HCT116 (cell line): ENCODE results near the gene PLAC9. TPM values are rescaled to one million over a fixed set of nuclear protein-coding genes. Genes with fewer than 3 reads are reported as not detected.

ENCODE experiments used
- ATAC-seq: fragments of 200-7000 bp; cut with Tn5 transposase; 2 replicates; pipeline ENCODE4 v1.9.1; 2020; ENCODE audit warnings: mild to moderate bottlenecking, moderate library complexity
- BruUV-seq: library from RNA; stranded (reverse); fragments of 400-500 nt; replicated peaks from 2 replicates; lab custom pipeline; 2021; lab: Mats Ljungman, UMichigan
- CTCF ChIA-PET: fragments of 300-600 bp; sonication (Branson Sonifier 250); formaldehyde crosslinking; loops from one replicate; lab custom pipeline; 2021; ENCODE audit warnings: antibody characterized with exemption; lab: Charles Lee
- POLR2A ChIA-PET: fragments of 300-600, 350-600 bp; sonication (Branson Sonifier 250); formaldehyde crosslinking; loops from one replicate; lab custom pipeline; 2021; ENCODE audit warnings: antibody characterized with exemption; lab: Charles Lee
- RAD21 ChIA-PET, 2 experiments: fragments of 300-600 bp; sonication (Branson Sonifier 250); formaldehyde crosslinking; loops; one replicate each; lab custom pipeline; 2023; ENCODE audit warnings: low total read pairs in 2 of 2; ENCODE audit not compliant: uncharacterized antibody in 2 of 2, unreplicated experiment in 2 of 2, low non-redundant PET in 1 of 2; lab: Charles Lee
- DNase-seq: peaks from one replicate; pipeline ENCODE4 v3.0.0-alpha.2; 2010; ENCODE audit warnings: low read depth, low spot score
- H2AFZ ChIP-seq: fragments of 200-600 bp; shearing (Covaris generic), sonication (generic); 2 replicates; pipeline ENCODE4 v1.6.1; 2017; ENCODE audit warnings: low read depth, mixed run types, mixed read lengths, antibody characterized with exemption, low read length; ENCODE audit not compliant: poor library complexity, severe bottlenecking
- H3K27ac ChIP-seq: 2 replicates; pipeline ENCODE4 v1.5.1; 2012; ENCODE audit warnings: low read depth, low read length
- H3K27me3 ChIP-seq: fragments of 200-600 bp; sonication (generic); 2 replicates; pipeline ENCODE4 v1.6.1; 2016; ENCODE audit warnings: mixed run types, low read length, mixed read lengths; ENCODE audit not compliant: insufficient read depth
- H3K36me3 ChIP-seq, 2 experiments: fragments of 200-500 bp in 1 of 2; fragments of 200-600 bp in 1 of 2; sonication (Bioruptor generic) in 1 of 2; sonication (generic) in 1 of 2; 2 replicates each; pipeline versions ENCODE4 v1.5.1 to v1.6.1; 2014 to 2016; ENCODE audit warnings: low read length in 2 of 2, inconsistent platforms in 1 of 2, mixed read lengths in 1 of 2, mixed run types in 1 of 2; ENCODE audit not compliant: insufficient read depth in 2 of 2, control insufficient read depth in 1 of 2
- H3K4me1 ChIP-seq, 2 experiments: fragments of 200-600 bp in 1 of 2; sonication (generic) in 1 of 2; 2 replicates each; pipeline versions ENCODE4 v1.5.1 to v1.6.1; 2012 to 2017; ENCODE audit warnings: low read length in 2 of 2, inconsistent platforms in 1 of 2, mild to moderate bottlenecking in 1 of 2, mixed read lengths in 1 of 2, mixed run types in 1 of 2, moderate library complexity in 1 of 2; ENCODE audit not compliant: insufficient read depth in 2 of 2, control insufficient read depth in 1 of 2
- H3K4me2 ChIP-seq: fragments of 200-600 bp; sonication (generic); 2 replicates; pipeline ENCODE4 v1.6.1; 2017; ENCODE audit warnings: mixed run types, low read length, mixed read lengths
- H3K4me3 ChIP-seq, 2 experiments: fragments of 200-600 bp in 1 of 2; sonication (generic) in 1 of 2; replicated peaks in 1 of 2; 2 replicates each; pipeline ENCODE4 v1.5.1; 2011 to 2016; ENCODE audit warnings: low read length in 2 of 2, control low read depth in 1 of 2, low read depth in 1 of 2, mild to moderate bottlenecking in 1 of 2, mixed read lengths in 1 of 2, mixed run types in 1 of 2
- H3K79me2 ChIP-seq: fragments of 200-600 bp; sonication (generic); 2 replicates; pipeline ENCODE4 v1.6.1; 2017; ENCODE audit warnings: mild to moderate bottlenecking, mixed run types, low read length, moderate library complexity, mixed read lengths; ENCODE audit not compliant: insufficient read depth
- H3K9ac ChIP-seq: fragments of 200-600 bp; sonication (generic); 2 replicates; pipeline ENCODE4 v1.6.1; 2016; ENCODE audit warnings: low read length, mixed read lengths
- H3K9me2 ChIP-seq: fragments of 200-600 bp; sonication (generic), shearing (Covaris generic); 2 replicates; pipeline ENCODE4 v1.6.1; 2017; ENCODE audit warnings: mixed run types, mild to moderate bottlenecking, moderate library complexity; ENCODE audit not compliant: insufficient read depth
- H3K9me3 ChIP-seq, 2 experiments: fragments of 200-500 bp in 1 of 2; fragments of 200-600 bp in 1 of 2; sonication (Bioruptor generic) in 1 of 2; sonication (generic) in 1 of 2; 2 replicates each; pipeline ENCODE4 v1.6.1; 2014 to 2017; ENCODE audit warnings: low read length in 2 of 2, mixed read lengths in 2 of 2, inconsistent platforms in 1 of 2, low read depth in 1 of 2, mild to moderate bottlenecking in 1 of 2, mixed run types in 1 of 2, moderate library complexity in 1 of 2; ENCODE audit not compliant: control insufficient read depth in 1 of 2, insufficient read depth in 1 of 2
- H4K20me1 ChIP-seq: fragments of 200-600 bp; sonication (generic), shearing (Covaris generic); 2 replicates; pipeline ENCODE4 v1.6.1; 2017; ENCODE audit warnings: mixed run types, mild to moderate bottlenecking, moderate library complexity; ENCODE audit not compliant: insufficient read depth
- ATF3 ChIP-seq: IDR thresholded peaks from 2 replicates; pipeline ENCODE4 v1.6.1; 2012
- CBX3 ChIP-seq: IDR thresholded peaks from 2 replicates; pipeline ENCODE4 v1.6.1; 2012; ENCODE audit warnings: low read depth
- ELF1 ChIP-seq: IDR thresholded peaks from 2 replicates; pipeline ENCODE4 v1.6.1; 2012; ENCODE audit warnings: low read depth, borderline replicate concordance
- EZH2phosphoT487 ChIP-seq: fragments of 200-600 bp; IDR thresholded peaks from 2 replicates; pipeline ENCODE4 v1.6.1; 2018; ENCODE audit warnings: antibody characterized with exemption, borderline replicate concordance
- JUND ChIP-seq: IDR thresholded peaks from 2 replicates; pipeline ENCODE4 v1.6.1; 2012
- POLR2AphosphoS5 ChIP-seq: IDR thresholded peaks from 2 replicates; pipeline ENCODE4 v1.6.1; 2011; ENCODE audit warnings: mild to moderate bottlenecking, low read depth, low read length, moderate library complexity
- REST ChIP-seq: IDR thresholded peaks from 2 replicates; pipeline ENCODE4 v1.6.1; 2012; ENCODE audit warnings: low read depth
- SIN3A ChIP-seq: IDR thresholded peaks from 2 replicates; pipeline ENCODE4 v1.6.1; 2012; ENCODE audit warnings: low read depth
- SP1 ChIP-seq: IDR thresholded peaks from 2 replicates; pipeline ENCODE4 v1.6.1; 2012; ENCODE audit warnings: low read depth
- YY1 ChIP-seq: IDR thresholded peaks from 2 replicates; pipeline ENCODE4 v1.6.1; 2011; ENCODE audit warnings: low read length, low read depth, moderate library complexity, mild to moderate bottlenecking; ENCODE audit not compliant: insufficient replicate concordance; ENCODE audit errors: extremely low read depth
- ZBTB33 ChIP-seq: IDR thresholded peaks from 2 replicates; pipeline ENCODE4 v1.6.1; 2011; ENCODE audit warnings: mild to moderate bottlenecking, low read length, moderate library complexity; ENCODE audit not compliant: insufficient replicate concordance; ENCODE audit errors: extremely low read depth
- intact Hi-C: fragments of 100-400 bp; cut with micrococcal nuclease; formaldehyde crosslinking; loops from 2 replicates; pipeline ENCODE4 v1.10.0; 2022
- total RNA-seq: library from RNA; stranded (reverse); gene quantifications from one replicate; pipeline ENCODE4 v1.2.1, GENCODE V29; 2021; ENCODE audit not compliant: unreplicated experiment

PLAC9 gene
- total RNA-seq, 1 experiment from 2014 or later, result not detected

- no peak for DNase-seq
- H4K20me1 ChIP-seq, result no peaks in the 10 kb centered on the region
- H3K4me1 ChIP-seq, result peaks cover 13 to 29% of the 10 kb centered on the region in 2 experiments; a peak in 3 of 4 replicates
- ChIA-PET RAD21 (no interaction called here), POLR2A (no interaction called here), CTCF (interaction anchor here (1.0 to 3.1 kb wide), 3 partner anchors 12 to 81 kb away, joined by 3 to 61 read pairs (median 8); no protein-coding TSS in a partner anchor)
- H3K9me3 ChIP-seq, result no peaks in the 10 kb centered on the region
- no peak overlapping the region for H3K4me2 ChIP-seq
- intact Hi-C loops, result loop anchor here (5.0 kb wide), 1 partner anchor 65 kb away; the partner anchor contains the start of gene ANXA11
- BruUV-seq, result no TSS peak
- no peak overlapping the region for H3K27ac ChIP-seq
- TF ChIP-seq SP1 (no peak), ZBTB33 (no peak), JUND (no peak), CBX3 (no peak), YY1 (no peak), ATF3 (no peak), EZH2phosphoT487 (no peak), SIN3A (no peak), REST (no peak), ELF1 (no peak), POLR2AphosphoS5 (no peak)
- no peak overlapping the region for H3K4me3 ChIP-seq
- H3K27me3 ChIP-seq, result no peaks in the 10 kb centered on the region
- H3K79me2 ChIP-seq, result no peaks in the 10 kb centered on the region
- ATAC-seq, result no peak
- H2AFZ ChIP-seq, result no peak overlapping the region
- H3K9me2 ChIP-seq, result no peaks in the 10 kb centered on the region
- H3K9ac ChIP-seq, result no peak overlapping the region
- no peaks in the 10 kb centered on the region for H3K36me3 ChIP-seq
These were observed 9.3 kb downstream of the PLAC9 start for GRCh38 chr10:80141696-80142460.
